Measurements from ENCODE around the gene RETREG2. TPM values are rescaled to one million over a fixed set of nuclear protein-coding genes. Genes with fewer than 3 reads are reported as not detected.

The RETREG2 gene
- total RNA-seq, 1 experiment from 2014 or later: 63.7 TPM

DNA sequence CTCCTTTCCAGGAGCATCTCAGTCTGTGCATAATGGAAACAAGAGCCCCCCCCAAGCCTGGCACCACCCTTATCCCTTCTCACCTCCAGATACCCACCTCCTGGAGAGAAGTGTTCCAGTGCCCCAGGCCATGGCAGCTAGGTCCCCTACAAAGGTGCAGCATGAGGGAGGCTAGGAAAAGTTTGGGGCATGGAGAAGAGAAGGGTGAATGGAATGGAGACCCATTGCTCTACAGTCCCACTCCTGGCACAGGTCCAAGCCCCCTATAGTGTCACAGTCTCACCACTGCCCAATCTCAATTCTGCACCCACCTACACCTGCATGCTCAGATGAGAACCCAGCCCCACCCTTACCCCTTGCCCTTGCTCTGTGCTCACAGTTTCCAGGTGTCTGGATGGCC is 9.1 kb upstream of the RETREG2 start:
- ATAC-seq (no peak), DNase-seq (ENCODE audit: low read depth, low spot score) (no peak)
- no peak overlapping the region for H3K4me2 ChIP-seq (ENCODE audit: low read length)
- ChIA-PET CTCF (no interaction called here), POLR2A (no interaction called here), RAD21 (ENCODE audit: low non-redundant PET in 1 of 2, low total read pairs in 2 of 2, uncharacterized antibody in 2 of 2, unreplicated experiment in 2 of 2) (no interaction called here)
- H3K4me3 ChIP-seq (replicated peaks in 1 of 2; ENCODE audit: low read depth in 1 of 2, low read length in 2 of 2): no peak overlapping the region
- no peaks in the 10 kb centered on the region for H3K4me1 ChIP-seq (ENCODE audit: control insufficient read depth in 1 of 2, insufficient read depth in 2 of 2, low read length in 2 of 2)
- H3K27ac ChIP-seq (ENCODE audit: low read depth, low read length): no peak overlapping the region
- intact Hi-C loops (cut with micrococcal nuclease): no loop called here
- no peaks in the 10 kb centered on the region for H3K27me3 ChIP-seq (ENCODE audit: insufficient read depth, low read length)
- no TSS peak for BruUV-seq (replicated peaks)
- no peaks in the 10 kb centered on the region for H3K9me2 ChIP-seq (ENCODE audit: insufficient read depth)
- TF ChIP-seq SP1 (IDR thresholded peaks at IDR 0.05; ENCODE audit: low read depth) (no peak), CEBPB (IDR thresholded peaks at IDR 0.05; ENCODE audit: low read depth) (no peak), FOSL1 (IDR thresholded peaks at IDR 0.05; ENCODE audit: low read depth) (no peak), EGR1 (IDR thresholded peaks at IDR 0.05; ENCODE audit: low read depth) (no peak), ELF1 (IDR thresholded peaks at IDR 0.05; ENCODE audit: borderline replicate concordance, low read depth) (no peak)
- TF ChIP-seq, protein P1, sequence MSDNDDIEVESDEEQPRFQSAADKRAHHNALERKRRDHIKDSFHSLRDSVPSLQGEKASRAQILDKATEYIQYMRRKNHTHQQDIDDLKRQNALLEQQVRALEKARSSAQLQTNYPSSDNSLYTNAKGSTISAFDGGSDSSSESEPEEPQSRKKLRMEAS (IDR thresholded peaks at IDR 0.05): no peak
- TF ChIP-seq, protein P2, sequence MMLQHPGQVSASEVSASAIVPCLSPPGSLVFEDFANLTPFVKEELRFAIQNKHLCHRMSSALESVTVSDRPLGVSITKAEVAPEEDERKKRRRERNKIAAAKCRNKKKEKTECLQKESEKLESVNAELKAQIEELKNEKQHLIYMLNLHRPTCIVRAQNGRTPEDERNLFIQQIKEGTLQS (IDR thresholded peaks at IDR 0.05): no peak
- H3K79me2 ChIP-seq (ENCODE audit: insufficient read depth, low read length): no peaks in the 10 kb centered on the region
- no peak overlapping the region for H3K9ac ChIP-seq (ENCODE audit: low read length)
- no peaks in the 10 kb centered on the region for H4K20me1 ChIP-seq (ENCODE audit: insufficient read depth)
- H3K9me3 ChIP-seq (ENCODE audit: control insufficient read depth in 1 of 2, insufficient read depth in 1 of 2, low read depth in 1 of 2, low read length in 2 of 2): no peaks in the 10 kb centered on the region
- peaks cover 0 to 1% of the 10 kb centered on the region in 2 experiments; a peak in 2 of 4 replicates for H3K36me3 ChIP-seq (ENCODE audit: control insufficient read depth in 1 of 2, insufficient read depth in 2 of 2, low read length in 2 of 2)
- H2AFZ ChIP-seq (ENCODE audit: low read depth, low read length, poor library complexity, severe bottlenecking): no peak overlapping the region

DNA sequence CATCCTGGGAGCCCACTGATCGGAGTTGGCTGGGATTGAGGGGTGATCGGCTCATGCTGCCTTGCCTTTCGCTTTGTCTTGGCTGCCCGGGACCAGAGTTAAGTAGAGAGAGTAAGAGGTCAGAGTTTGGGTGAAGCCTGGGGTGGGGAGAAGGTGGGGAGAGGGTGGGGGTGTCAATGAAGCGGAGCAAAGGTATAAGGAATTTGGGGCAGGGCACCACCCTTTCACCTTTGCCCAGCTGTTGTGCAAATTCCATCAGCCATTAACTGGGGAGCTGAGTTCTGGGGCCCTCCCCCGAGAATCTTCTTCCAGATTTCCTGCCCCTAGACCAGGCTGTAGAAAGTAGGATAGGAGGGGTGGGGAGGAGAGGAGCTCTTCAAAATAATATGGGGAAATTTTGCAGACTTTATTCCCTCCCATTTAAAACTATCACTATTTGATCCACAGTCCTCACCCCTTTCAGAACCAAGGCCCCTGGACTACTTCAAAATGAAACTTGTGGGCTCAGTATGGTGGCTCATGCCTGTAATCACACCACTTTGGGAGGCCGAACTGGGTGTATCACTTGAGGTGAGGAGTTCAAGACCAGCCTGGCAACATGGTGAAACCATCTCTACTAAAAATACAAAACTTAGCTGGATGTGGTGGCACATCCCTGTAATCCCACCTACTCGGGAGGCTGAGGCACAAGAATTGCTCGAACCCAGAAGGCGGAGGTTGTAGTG is 8.0 kb upstream of the RETREG2 start, which contains the start of gene SLC23A3:
SLC23A3 (minus strand) TSS at position 100 of the 725 bp plus-strand sequence; CDS start at position 55, 45 bp downstream.
- ChIA-PET POLR2A (no interaction called here), CTCF (interaction anchor here (0.9 to 1.7 kb wide), 3 partner anchors 41 to 125 kb away, joined by 4 to 10 read pairs (median 7); partner anchors contain the start of gene ABCB6), RAD21 (ENCODE audit: low non-redundant PET in 1 of 2, low total read pairs in 2 of 2, uncharacterized antibody in 2 of 2, unreplicated experiment in 2 of 2) (no interaction called here)
- Histone ChIP-seq H3K4me2 (ENCODE audit: low read length) (no peak within 1 kb of the TSS), H4K20me1 (ENCODE audit: insufficient read depth) (no peaks in the 10 kb centered on the region), H3K9me2 (ENCODE audit: insufficient read depth) (no peaks in the 10 kb centered on the region), H3K27ac (ENCODE audit: low read depth, low read length) (no peak within 1 kb of the TSS), H3K9me3 (ENCODE audit: control insufficient read depth in 1 of 2, insufficient read depth in 1 of 2, low read depth in 1 of 2, low read length in 2 of 2) (no peaks in the 10 kb centered on the region), H2AFZ (ENCODE audit: low read depth, low read length, poor library complexity, severe bottlenecking) (no peak within 1 kb of the TSS), H3K9ac (ENCODE audit: low read length) (no peak within 1 kb of the TSS), H3K4me1 (ENCODE audit: control insufficient read depth in 1 of 2, insufficient read depth in 2 of 2, low read length in 2 of 2) (no peaks in the 10 kb centered on the region), H3K4me3 (replicated peaks in 1 of 2; ENCODE audit: low read depth in 1 of 2, low read length in 2 of 2) (no peak within 1 kb of the TSS), H3K79me2 (ENCODE audit: insufficient read depth, low read length) (no peaks in the 10 kb centered on the region), H3K27me3 (ENCODE audit: insufficient read depth, low read length) (no peaks in the 10 kb centered on the region), H3K36me3 (ENCODE audit: control insufficient read depth in 1 of 2, insufficient read depth in 2 of 2, low read length in 2 of 2) (peaks cover 0 to 7% of the 10 kb centered on the region in 2 experiments; a peak in 2 of 4 replicates)
- no TSS peak for BruUV-seq (replicated peaks)
- no peak for ATAC-seq
- no peak for TF ChIP-seq CEBPB (IDR thresholded peaks at IDR 0.05; ENCODE audit: low read depth)
- no peak for TF ChIP-seq EZH2phosphoT487 (IDR thresholded peaks at IDR 0.05; ENCODE audit: borderline replicate concordance)
- TF ChIP-seq FOSL1 (IDR thresholded peaks at IDR 0.05; ENCODE audit: low read depth): no peak
- TF ChIP-seq ZFX (IDR thresholded peaks at IDR 0.05): no peak
- no peak for TF ChIP-seq EZH2 (IDR thresholded peaks at IDR 0.05)
- no peak for TF ChIP-seq EGR1 (IDR thresholded peaks at IDR 0.05; ENCODE audit: low read depth)
- TF ChIP-seq, protein P3, sequence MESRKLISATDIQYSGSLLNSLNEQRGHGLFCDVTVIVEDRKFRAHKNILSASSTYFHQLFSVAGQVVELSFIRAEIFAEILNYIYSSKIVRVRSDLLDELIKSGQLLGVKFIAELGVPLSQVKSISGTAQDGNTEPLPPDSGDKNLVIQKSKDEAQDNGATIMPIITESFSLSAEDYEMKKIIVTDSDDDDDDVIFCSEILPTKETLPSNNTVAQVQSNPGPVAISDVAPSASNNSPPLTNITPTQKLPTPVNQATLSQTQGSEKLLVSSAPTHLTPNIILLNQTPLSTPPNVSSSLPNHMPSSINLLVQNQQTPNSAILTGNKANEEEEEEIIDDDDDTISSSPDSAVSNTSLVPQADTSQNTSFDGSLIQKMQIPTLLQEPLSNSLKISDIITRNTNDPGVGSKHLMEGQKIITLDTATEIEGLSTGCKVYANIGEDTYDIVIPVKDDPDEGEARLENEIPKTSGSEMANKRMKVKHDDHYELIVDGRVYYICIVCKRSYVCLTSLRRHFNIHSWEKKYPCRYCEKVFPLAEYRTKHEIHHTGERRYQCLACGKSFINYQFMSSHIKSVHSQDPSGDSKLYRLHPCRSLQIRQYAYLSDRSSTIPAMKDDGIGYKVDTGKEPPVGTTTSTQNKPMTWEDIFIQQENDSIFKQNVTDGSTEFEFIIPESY (IDR thresholded peaks at IDR 0.05; ENCODE audit: extremely low read depth, insufficient replicate concordance, low read length): no peak
- TF ChIP-seq SIN3A (IDR thresholded peaks at IDR 0.05; ENCODE audit: low read depth): no peak
- no peak for TF ChIP-seq JUND (IDR thresholded peaks at IDR 0.05)
- DNase-seq (ENCODE audit: low read depth, low spot score): no peak
- intact Hi-C loops (cut with micrococcal nuclease): loop anchor here (2.0 to 10.0 kb wide), 3 partner anchors 41 to 365 kb away; no protein-coding TSS in a partner anchor

Measured in HCT116 (cell line).